Mesendoderm (in vitro differentiated cells): ENCODE measurements around the gene HBD.

Source experiments
- DNase-seq: peaks from one replicate; pipeline ENCODE4 v3.0.0; 2013
- H2AK5ac ChIP-seq: 2 replicates; pipeline ENCODE4 v1.6.1; 2013; ENCODE audit warnings: low read length, inconsistent platforms
- H2BK120ac ChIP-seq: 2 replicates; pipeline ENCODE4 v1.6.1; 2013; ENCODE audit warnings: low read depth, mild to moderate bottlenecking, low read length, moderate library complexity, mixed read lengths
- H2BK15ac ChIP-seq: replicated peaks from 2 replicates; pipeline ENCODE4 v1.6.1; 2013; ENCODE audit warnings: low read depth, mild to moderate bottlenecking, moderate library complexity
- H2BK5ac ChIP-seq: 2 replicates; pipeline ENCODE4 v1.6.1; 2013; ENCODE audit warnings: low read length, inconsistent platforms
- H3K18ac ChIP-seq: 2 replicates; pipeline ENCODE4 v1.6.1; 2013; ENCODE audit warnings: mild to moderate bottlenecking, low read length, mixed read lengths
- H3K23ac ChIP-seq: one replicate; pipeline ENCODE4 v1.6.1; 2013; ENCODE audit warnings: low read length
- H3K27ac ChIP-seq: 2 replicates; pipeline ENCODE4 v1.5.1; 2013; ENCODE audit warnings: low read depth, mild to moderate bottlenecking, inconsistent platforms, low read length, moderate library complexity
- H3K27me3 ChIP-seq: 2 replicates; pipeline ENCODE4 v1.6.1; 2013; ENCODE audit warnings: low read length, control low read depth, mild to moderate bottlenecking, inconsistent platforms; ENCODE audit not compliant: insufficient read depth, poor library complexity
- H3K36me3 ChIP-seq: 2 replicates; pipeline ENCODE4 v1.6.1; 2013; ENCODE audit warnings: low read length, inconsistent platforms; ENCODE audit not compliant: control insufficient read depth, insufficient read depth
- H3K4ac ChIP-seq: one replicate; pipeline ENCODE4 v1.6.1; 2013; ENCODE audit warnings: low read depth, mild to moderate bottlenecking, low read length, moderate library complexity
- H3K4me1 ChIP-seq: 2 replicates; pipeline ENCODE4 v1.6.1; 2013; ENCODE audit warnings: low read depth, low read length, inconsistent platforms; ENCODE audit not compliant: control insufficient read depth
- H3K4me2 ChIP-seq: 2 replicates; pipeline ENCODE4 v1.6.1; 2013; ENCODE audit warnings: low read length
- H3K4me3 ChIP-seq: 2 replicates; pipeline ENCODE4 v1.5.1; 2013; ENCODE audit warnings: mild to moderate bottlenecking, low read length
- H3K56ac ChIP-seq: one replicate; pipeline ENCODE4 v1.6.1; 2013; ENCODE audit warnings: low read length
- H3K79me1 ChIP-seq: 2 replicates; pipeline ENCODE4 v1.6.1; 2013; ENCODE audit warnings: low read length, inconsistent platforms
- H3K79me2 ChIP-seq: 2 replicates; pipeline ENCODE4 v1.6.1; 2013; ENCODE audit warnings: mild to moderate bottlenecking, low read length; ENCODE audit not compliant: control insufficient read depth, insufficient read depth
- H3K9ac ChIP-seq: 2 replicates; pipeline ENCODE4 v1.6.1; 2013; ENCODE audit warnings: low read length, inconsistent platforms
- H4K5ac ChIP-seq: one replicate; pipeline ENCODE4 v1.6.1; 2013; ENCODE audit warnings: low read length
- H4K8ac ChIP-seq: one replicate; pipeline ENCODE4 v1.6.1; 2013; ENCODE audit warnings: low read depth, mild to moderate bottlenecking, control low read depth, low read length, moderate library complexity
- WGBS: extraction: QIAGEN DNeasy Blood & Tissue Kit; methylation state at CpG from one replicate; pipeline ENCODE4 v1.1.7; 2013; ENCODE audit warnings: low lambda C conversion rate, missing lambda C conversion rate; ENCODE audit not compliant: insufficient coverage; ENCODE audit errors: extremely low coverage; 5-methylcytosine and 5-hydroxymethylcytosine counted together

The HBD gene

GRCh38 chr11:5231111-5231510 lies 3.2 kb downstream of the HBD start:
- H3K79me1 ChIP-seq = no peaks in the 10 kb centered on the region
- no peaks in the 10 kb centered on the region for H3K27me3 ChIP-seq
- H3K4ac ChIP-seq = no peak overlapping the region
- no peak overlapping the region for H4K5ac ChIP-seq
- no peak overlapping the region for H3K27ac ChIP-seq
- no peaks in the 10 kb centered on the region for H3K36me3 ChIP-seq
- no peak overlapping the region for H2BK5ac ChIP-seq
- H2AK5ac ChIP-seq = no peak overlapping the region
- H2BK15ac ChIP-seq = no peak overlapping the region
- no CpG with 5 or more reads among the region's 2 CpGs for WGBS
- no peak overlapping the region for H3K18ac ChIP-seq
- no peak overlapping the region for H3K9ac ChIP-seq
- H4K8ac ChIP-seq = no peak overlapping the region
- no peak for DNase-seq
- H3K56ac ChIP-seq = no peak overlapping the region
- no peak overlapping the region for H3K23ac ChIP-seq
- no peaks in the 10 kb centered on the region for H3K4me1 ChIP-seq
- no peak overlapping the region for H3K4me2 ChIP-seq
- no peak overlapping the region for H2BK120ac ChIP-seq
- H3K4me3 ChIP-seq = no peak overlapping the region
- no peaks in the 10 kb centered on the region for H3K79me2 ChIP-seq

- Histone ChIP-seq H3K27me3 (no peaks in the 10 kb centered on the region), H3K23ac (no peak overlapping the region), H3K4me1 (no peaks in the 10 kb centered on the region), H2BK15ac (no peak overlapping the region), H2BK120ac (no peak overlapping the region), H4K5ac (no peak overlapping the region), H4K8ac (no peak overlapping the region), H3K18ac (no peak overlapping the region), H3K79me1 (no peaks in the 10 kb centered on the region), H3K4me2 (no peak overlapping the region), H3K9ac (no peak overlapping the region), H2BK5ac (no peak overlapping the region), H3K56ac (no peak overlapping the region), H2AK5ac (no peak overlapping the region), H3K27ac (no peak overlapping the region), H3K4me3 (no peak overlapping the region), H3K79me2 (no peaks in the 10 kb centered on the region), H3K36me3 (no peaks in the 10 kb centered on the region), H3K4ac (no peak overlapping the region)
- no peak for DNase-seq
- WGBS = 100% methylated on average over 1 of the region's 1 CpG
Observed at GRCh38 chr11:5230266-5230665, 4.0 kb downstream of the HBD start.

GRCh38 chr11:5229796-5230195 lies 4.5 kb downstream of the HBD start:
- H3K27me3 ChIP-seq = no peaks in the 10 kb centered on the region
- no peak overlapping the region for H3K23ac ChIP-seq
- no peak overlapping the region for H3K18ac ChIP-seq
- no peaks in the 10 kb centered on the region for H3K36me3 ChIP-seq
- H2BK5ac ChIP-seq = no peak overlapping the region
- H4K5ac ChIP-seq = no peak overlapping the region
- no CpG with 5 or more reads among the region's 2 CpGs for WGBS
- no peaks in the 10 kb centered on the region for H3K4me1 ChIP-seq
- H3K4me3 ChIP-seq = no peak overlapping the region
- H4K8ac ChIP-seq = no peak overlapping the region
- DNase-seq = no peak
- no peak overlapping the region for H3K4me2 ChIP-seq
- no peak overlapping the region for H3K27ac ChIP-seq
- H3K9ac ChIP-seq = no peak overlapping the region
- no peaks in the 10 kb centered on the region for H3K79me2 ChIP-seq
- H3K4ac ChIP-seq = no peak overlapping the region
- no peak overlapping the region for H2BK15ac ChIP-seq
- no peak overlapping the region for H3K56ac ChIP-seq
- H2BK120ac ChIP-seq = no peak overlapping the region
- H2AK5ac ChIP-seq = no peak overlapping the region
- H3K79me1 ChIP-seq = no peaks in the 10 kb centered on the region

GRCh38 chr11:5229356-5229755 lies 4.9 kb downstream of the HBD start:
- no peaks in the 10 kb centered on the region for H3K36me3 ChIP-seq

GRCh38 chr11:5228124-5228523 lies 6.2 kb downstream of the HBD start:
- no peak for DNase-seq
- Histone ChIP-seq H4K5ac (no peak overlapping the region), H2BK15ac (no peak overlapping the region), H3K36me3 (no peaks in the 10 kb centered on the region), H2BK120ac (no peak overlapping the region), H3K4me1 (no peaks in the 10 kb centered on the region), H2AK5ac (no peak overlapping the region), H3K9ac (no peak overlapping the region), H3K4ac (no peak overlapping the region), H3K79me2 (no peaks in the 10 kb centered on the region), H4K8ac (no peak overlapping the region), H2BK5ac (no peak overlapping the region), H3K4me3 (no peak overlapping the region), H3K4me2 (no peak overlapping the region), H3K27ac (no peak overlapping the region), H3K79me1 (no peaks in the 10 kb centered on the region), H3K27me3 (no peaks in the 10 kb centered on the region), H3K18ac (no peak overlapping the region), H3K56ac (no peak overlapping the region), H3K23ac (no peak overlapping the region)
- 100% methylated on average over 2 of the region's 5 CpGs for WGBS

More at GRCh38 chr11:5229356-5229755, 4.9 kb downstream of the HBD start:
- H3K56ac ChIP-seq = no peak overlapping the region
- no peak overlapping the region for H2BK120ac ChIP-seq
- no peak overlapping the region for H3K23ac ChIP-seq
- no peak overlapping the region for H3K4ac ChIP-seq
- H2AK5ac ChIP-seq = no peak overlapping the region
- no peaks in the 10 kb centered on the region for H3K79me1 ChIP-seq
- H2BK15ac ChIP-seq = no peak overlapping the region
- no peak for DNase-seq
- no peak overlapping the region for H3K27ac ChIP-seq
- no peaks in the 10 kb centered on the region for H3K27me3 ChIP-seq
- no peak overlapping the region for H3K4me2 ChIP-seq
- no peaks in the 10 kb centered on the region for H3K79me2 ChIP-seq
- H3K4me1 ChIP-seq = no peaks in the 10 kb centered on the region
- H3K9ac ChIP-seq = no peak overlapping the region
- H2BK5ac ChIP-seq = no peak overlapping the region
- no peak overlapping the region for H3K18ac ChIP-seq
- no peak overlapping the region for H4K8ac ChIP-seq
- no CpG with 5 or more reads among the region's 1 CpG for WGBS
- no peak overlapping the region for H4K5ac ChIP-seq
- H3K4me3 ChIP-seq = no peak overlapping the region

GRCh38 chr11:5227681-5228080 lies 6.6 kb downstream of the HBD start:
- H2BK5ac ChIP-seq = no peak overlapping the region
- H3K4me3 ChIP-seq = no peak overlapping the region
- no peak overlapping the region for H4K8ac ChIP-seq
- no peaks in the 10 kb centered on the region for H3K4me1 ChIP-seq
- H3K36me3 ChIP-seq = no peaks in the 10 kb centered on the region
- no peak overlapping the region for H2BK120ac ChIP-seq
- H2AK5ac ChIP-seq = no peak overlapping the region
- H3K18ac ChIP-seq = no peak overlapping the region
- no peak overlapping the region for H3K56ac ChIP-seq
- H2BK15ac ChIP-seq = no peak overlapping the region
- no peak overlapping the region for H3K4me2 ChIP-seq
- no peak overlapping the region for H3K23ac ChIP-seq
- no CpG with 5 or more reads among the region's 1 CpG for WGBS
- no peak overlapping the region for H3K27ac ChIP-seq
- H3K79me1 ChIP-seq = no peaks in the 10 kb centered on the region
- H4K5ac ChIP-seq = no peak overlapping the region
- no peak overlapping the region for H3K4ac ChIP-seq
- no peak for DNase-seq
- no peak overlapping the region for H3K9ac ChIP-seq
- H3K27me3 ChIP-seq = no peaks in the 10 kb centered on the region
- H3K79me2 ChIP-seq = no peaks in the 10 kb centered on the region
